KG1 (cell line): ENCODE measurements around the gene SLC17A6.
A peak's percentile ranks its signal among the peaks of the same experiment; 100 is the strongest.

Experiments
- DNase-seq: peaks from one replicate; lab custom pipeline; 2025; lab: John Stamatoyannopoulos, UW

Gene SLC17A6

DNA sequence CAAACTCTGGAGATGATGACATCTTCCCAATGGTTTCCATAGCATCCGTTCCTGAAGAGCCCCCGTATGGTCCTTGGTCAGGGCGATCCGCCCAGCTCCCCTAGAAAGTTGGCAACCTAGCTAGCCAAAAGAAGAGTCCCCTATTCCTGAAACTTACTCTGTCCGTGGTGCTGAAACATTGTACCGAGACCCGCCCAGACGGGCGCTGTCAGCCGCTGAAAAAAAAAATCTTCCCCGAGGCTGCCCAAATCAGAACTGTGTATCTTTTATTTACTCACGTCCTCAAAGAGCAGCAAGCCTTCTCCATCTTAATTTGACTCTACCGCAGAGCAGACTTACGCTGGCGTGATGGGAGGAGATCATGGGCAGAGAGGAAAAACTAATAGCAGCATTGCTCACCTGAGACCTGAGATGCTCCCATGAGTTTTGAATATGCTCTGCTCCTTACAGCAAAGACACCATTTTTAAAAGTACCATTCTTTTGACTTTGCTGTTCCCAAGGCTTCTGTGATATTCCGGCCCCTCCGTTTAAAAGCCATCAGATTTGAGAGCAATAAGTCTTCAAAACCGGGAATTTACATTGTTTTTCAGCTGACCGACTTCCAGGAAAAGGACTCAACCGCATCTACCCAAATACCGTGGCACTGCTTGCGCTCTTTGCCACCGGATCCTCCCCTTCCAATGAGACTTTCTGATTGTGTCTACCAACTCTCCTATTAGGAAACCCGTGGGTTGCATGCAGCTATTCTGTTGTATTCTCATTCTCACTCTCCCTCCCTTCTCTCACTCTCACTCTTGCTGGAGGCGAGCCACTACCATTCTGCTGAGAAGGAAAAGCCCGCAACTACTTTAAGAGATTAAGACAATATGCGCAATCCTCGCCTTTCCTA lies at the start of gene SLC17A6:
TSS of gene SLC17A6 (plus strand) at position 786 of the 890 bp plus-strand sequence. CDS start 153 bp downstream, outside the sequence.
- peak; percentile 26 for DNase-seq

DNA sequence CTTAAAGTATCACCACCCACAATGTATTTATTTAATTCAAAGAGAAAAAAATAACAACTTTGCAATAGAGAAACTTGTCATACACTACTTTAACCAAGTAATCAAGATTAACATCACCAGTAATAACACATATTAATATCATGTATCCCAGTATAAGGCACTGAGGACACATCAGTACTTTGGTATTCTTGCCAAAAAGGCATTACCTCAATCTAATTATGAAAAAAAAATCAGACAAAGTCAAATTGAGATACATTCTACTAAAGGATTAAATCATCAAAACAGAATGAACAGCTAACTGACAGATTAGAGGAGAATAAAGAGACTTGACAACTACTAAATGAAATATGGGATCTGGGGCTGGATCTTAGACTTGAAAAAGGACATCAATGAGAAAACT lies 35.8 kb upstream of the SLC17A6 start:
- DNase-seq, result no peak

DNA sequence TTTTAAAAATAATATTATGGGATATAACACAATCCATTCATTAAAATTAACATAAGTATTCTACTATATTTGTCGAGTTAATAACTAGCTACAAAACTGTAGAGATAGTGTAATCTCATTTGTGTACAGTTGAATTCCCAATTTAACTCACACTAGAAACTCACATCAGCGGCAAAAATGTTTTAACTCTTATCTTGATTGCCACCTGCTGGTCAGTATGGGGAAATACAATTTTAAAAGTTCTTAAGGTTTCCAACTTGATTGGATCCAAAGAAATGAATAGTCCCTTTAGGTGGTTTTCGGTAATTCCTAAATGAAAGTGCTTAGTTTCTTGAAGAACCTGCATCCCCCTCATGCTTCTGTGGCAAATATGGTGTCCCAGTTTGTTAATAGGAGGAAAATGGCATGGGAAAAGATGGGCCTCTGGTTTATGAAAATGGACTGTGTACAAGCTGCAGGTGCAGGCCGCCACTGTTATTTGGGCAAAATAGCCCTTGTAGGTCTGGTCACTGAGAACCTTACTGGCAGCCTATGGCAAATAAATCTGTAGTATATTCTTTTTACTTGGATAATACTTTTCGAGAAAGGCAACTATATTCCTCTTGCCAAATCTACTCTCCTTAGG lies 33.7 kb upstream of the SLC17A6 start:
- no peak for DNase-seq

DNA sequence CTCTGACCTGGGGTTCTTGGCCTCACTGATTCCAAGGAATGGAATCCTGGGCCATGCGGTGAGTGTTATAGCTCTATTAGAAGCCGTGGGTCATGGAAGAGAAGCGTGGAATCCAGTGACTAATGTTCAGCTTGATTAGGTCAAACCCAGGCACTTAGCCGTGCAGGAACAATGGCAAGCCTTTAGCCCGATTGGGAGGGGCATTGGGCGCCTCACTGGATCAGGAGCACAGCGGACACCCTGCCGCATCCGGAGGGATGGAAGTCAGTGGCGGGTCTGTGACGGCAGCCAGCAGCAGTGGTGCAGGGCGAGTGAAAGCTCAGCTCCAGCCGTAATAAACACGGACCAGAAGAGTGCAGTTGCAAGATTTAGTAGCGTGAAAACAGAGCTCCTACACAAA lies 20.5 kb upstream of the SLC17A6 start:
- no peak for DNase-seq

DNA sequence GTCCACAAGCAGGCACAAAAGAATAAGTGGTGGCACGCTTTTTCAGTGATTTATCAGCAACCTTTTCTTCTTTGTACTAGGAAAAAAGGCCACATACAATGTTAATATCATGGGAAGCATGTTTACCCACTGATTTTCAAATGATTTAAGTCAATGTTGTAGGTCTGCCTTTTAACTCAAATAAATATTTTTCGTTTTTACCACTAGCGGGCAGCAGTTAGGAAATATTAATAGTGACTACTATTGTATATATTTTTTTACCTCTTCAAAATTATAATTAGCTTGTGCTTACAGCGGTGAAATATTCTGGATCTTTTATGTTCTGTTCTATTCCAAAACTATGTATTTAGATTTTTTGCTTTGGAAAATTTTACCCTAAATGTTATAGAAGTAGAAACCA lies 6.4 kb upstream of the SLC17A6 start:
- DNase-seq, result no peak

DNA sequence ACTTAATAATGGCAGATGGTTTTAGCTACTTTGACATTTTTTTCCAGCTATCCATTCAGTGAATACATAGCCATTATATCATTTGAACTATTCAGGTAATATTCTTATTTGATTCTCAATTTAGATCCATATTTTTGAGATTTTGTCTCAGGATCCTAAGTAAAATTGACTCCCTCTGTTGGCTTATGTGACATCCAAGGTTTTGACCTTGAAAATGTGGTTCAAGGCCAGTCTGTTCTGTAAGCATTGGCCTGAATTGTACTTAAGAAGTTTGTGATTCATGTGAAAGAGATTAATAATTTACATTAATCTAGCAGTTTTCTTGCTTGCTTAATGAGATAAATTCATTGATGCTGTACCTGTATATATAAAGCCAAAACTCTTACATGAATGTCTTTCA lies 1.6 kb upstream of the SLC17A6 start:
- DNase-seq, result no peak

DNA sequence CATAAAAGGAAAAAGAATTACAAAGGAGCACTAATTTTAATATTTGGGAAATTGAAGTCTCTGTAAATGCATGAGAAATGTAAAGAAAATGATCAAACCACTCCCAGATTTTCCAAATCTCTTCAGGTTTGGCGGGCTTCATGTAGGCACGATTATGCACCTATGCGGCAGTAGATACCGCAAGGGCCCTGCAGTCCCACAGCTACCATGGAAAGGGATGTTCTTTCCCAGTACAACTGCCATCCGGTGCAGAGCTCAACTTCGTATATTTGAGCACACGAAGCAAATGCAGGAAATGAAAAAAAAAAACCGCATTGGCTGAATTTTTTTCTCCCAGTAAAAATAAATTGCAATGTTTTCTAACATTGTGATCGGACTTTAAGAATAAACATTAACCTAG lies 1.4 kb downstream of the SLC17A6 start:
- DNase-seq, result no peak

DNA sequence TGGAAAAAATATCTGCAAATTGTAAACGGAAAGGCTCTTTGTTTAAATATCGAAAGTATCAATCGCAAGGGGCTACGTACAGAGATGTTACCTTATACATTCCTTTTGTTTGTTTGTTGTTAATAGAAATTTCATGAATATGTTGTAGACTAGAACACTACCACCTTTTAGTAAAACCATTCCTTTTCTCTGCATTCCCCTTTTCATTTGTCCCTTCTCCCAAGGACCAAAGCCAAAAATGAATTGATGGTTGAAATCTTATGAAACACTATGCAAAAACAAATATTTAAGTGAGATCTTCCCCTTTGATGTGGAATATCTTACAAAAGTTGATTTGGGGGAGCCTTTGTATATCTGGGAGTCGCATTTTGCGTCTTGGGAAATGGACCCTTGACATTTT lies 2.1 kb downstream of the SLC17A6 start:
- no peak for DNase-seq

DNA sequence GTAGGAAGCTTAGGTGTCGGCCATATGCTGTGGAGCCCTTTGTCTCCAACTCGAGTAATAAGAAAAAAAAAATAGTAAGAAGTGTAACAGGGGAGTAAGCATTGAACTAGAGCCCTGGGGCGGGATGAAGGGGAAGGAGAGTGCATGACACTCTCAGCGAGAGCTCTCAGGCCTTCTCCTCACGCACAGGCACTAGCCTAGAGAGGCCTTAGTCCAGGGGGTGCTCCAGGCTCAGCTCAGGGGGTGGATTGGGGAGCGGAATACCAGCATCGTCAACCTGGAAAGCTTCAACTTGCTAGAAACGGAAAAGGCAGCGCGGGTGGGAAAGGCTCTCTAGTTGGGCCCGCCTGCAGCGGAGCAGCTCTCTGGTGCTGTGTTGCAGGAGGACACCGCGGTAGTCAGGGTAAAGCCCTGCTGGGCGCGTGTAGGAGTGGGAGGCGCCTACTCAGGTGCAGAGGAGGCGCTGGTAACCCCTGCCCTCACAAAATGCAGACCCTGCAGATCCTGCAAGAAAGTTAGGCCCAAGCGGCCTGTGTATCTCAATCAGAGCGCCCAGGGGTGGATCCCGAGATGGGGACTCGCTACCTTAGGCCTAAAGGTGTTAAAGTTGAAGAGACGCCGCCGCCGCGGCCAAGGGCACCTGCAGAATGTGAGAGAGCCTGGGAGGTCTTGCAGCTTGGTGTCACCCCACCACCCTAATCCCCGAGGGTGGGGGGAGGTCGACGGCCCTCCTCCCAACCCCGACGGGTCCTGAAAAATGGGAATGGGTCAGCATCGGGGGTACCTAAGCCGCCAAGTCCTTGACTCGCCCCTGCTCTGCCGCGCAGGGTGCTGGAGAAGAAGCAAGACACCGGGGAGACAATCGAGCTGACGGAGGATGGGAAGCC lies 2.8 kb downstream of the SLC17A6 start:
- DNase-seq, result no peak

DNA sequence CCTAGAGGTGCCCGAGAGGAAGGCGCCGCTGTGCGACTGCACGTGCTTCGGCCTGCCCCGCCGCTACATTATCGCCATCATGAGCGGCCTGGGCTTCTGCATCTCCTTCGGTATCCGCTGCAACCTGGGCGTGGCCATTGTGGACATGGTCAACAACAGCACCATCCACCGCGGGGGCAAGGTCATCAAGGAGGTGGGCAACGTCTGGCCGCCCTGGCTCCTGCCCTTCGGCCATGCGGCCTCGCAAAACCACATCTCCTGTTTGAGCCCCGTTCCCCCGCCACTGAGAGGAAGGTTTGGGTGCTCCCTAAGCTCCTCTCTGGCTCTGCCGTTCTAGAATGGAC lies 3.4 kb downstream of the SLC17A6 start:
- no peak for DNase-seq

DNA sequence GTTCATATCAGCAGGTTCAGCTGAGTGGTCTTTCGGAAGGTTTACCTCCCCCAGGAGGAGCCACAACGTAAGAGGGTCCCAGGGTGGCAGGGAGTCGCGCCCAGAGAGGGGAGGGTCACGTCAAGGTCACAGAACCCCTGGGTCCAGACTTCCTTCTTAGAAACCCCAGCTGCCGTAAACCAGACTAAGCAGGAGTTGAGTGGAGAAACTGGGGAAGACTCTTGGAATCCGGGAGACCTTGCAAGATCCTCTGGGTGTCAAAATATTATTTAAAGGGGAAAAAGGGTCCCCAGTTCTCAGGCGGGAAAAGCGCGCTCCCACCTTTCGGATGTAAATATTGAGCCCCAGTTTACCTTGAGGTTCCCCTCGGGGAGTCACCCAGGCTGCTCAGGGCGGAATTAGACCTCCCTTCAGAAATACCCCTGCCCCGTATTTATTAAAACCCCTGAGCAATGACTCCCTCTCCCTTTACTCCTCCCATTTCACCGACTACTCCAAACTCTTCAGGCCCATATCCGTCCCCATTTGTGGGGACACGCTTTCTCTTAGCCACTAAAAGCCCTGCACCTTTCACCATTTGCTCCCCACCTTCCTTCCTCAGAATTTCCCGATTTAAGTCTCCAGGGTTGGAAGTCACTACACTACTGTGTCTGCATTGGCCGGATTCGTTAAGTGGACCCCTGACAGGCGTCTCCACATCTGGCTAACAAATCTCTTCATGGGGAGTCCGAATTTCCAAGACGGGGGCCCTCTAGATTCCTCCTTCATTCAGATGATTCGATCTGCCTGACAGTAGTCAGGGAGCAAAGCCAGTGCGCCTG lies 4.2 kb downstream of the SLC17A6 start:
- DNase-seq, result no peak

DNA sequence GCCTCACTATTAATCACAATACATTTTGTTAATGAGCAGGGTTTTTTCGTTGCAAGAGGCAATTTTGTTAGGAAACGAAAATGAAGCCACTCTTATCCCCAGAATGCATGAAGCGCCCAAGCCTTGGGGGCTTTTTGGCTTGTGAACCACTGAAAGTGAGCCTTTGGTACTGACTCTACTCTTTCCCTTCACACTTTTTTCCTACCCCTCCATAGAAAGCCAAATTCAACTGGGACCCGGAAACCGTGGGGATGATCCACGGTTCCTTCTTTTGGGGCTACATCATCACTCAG lies 4.8 kb downstream of the SLC17A6 start:
- no peak for DNase-seq

DNA sequence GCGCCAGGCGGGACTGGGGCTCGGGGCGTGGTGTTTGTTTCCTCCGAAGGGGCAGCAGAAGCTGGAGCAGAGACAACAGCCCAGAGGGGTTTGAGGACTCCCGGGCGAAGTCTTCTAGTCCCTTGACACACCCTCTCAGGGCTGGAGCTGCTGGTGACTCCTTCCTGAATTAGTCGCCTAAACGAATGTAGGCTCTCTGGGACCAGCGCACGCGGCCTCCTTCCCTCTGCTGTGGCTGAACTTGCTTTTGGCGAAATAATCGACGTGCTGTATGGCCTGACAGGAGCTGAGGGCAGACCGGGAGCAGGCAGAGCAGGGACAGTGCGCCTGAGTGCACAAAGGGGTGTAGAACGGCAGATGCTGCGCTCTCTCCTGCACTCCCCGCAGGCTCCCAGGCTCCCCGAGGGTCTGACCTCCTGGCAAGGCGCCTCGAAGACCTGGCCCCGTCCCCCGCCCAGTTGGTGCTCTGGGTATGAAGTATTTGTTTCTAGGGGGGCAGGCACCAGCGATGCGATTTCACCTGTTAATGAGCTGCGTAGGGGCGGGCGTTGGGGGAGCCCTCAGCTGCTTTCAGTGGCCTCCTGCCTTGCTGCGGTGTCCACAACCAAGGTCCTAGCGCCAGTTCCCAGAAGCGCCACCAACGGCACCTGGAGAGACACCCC lies 5.3 kb downstream of the SLC17A6 start:
- DNase-seq, result no peak

DNA sequence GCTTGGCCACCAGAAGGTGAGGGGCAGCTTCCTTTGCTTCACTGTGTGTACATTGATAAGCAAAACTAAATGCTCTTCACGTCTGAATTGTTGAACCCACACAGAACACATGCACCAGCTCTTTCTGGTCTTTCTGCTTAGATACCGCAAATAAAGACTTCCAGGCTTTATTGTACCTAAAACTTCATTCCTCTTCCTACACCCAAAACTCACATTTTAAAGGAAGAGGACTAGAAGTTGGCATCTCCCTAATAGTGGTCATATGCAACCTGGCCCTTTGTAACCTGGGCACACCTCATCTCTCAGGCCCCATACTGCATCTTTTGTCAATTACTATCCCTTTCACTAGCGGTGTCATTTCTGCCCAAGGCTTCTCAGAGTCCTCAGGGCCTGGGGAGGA lies 5.9 kb downstream of the SLC17A6 start:
- no peak for DNase-seq

DNA sequence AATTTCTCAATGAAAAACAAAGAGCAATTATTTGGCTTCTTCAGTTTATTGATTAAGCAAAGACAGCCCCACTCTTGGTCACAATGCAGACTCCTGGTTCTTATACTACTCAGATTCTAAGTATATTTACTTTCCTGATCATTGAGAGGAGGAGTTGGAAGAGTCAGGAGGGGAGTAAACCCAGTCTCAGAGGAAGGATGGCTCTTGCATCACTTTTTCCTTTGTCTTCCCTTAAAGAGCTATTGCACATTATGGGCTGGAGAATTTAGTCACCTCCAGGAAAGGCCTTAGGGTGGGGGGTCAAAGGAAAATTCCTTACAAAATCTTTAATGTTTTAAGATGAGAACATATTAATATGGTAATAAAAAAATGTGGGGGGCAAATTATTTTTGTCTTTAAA lies 8.1 kb downstream of the SLC17A6 start:
- no peak for DNase-seq

DNA sequence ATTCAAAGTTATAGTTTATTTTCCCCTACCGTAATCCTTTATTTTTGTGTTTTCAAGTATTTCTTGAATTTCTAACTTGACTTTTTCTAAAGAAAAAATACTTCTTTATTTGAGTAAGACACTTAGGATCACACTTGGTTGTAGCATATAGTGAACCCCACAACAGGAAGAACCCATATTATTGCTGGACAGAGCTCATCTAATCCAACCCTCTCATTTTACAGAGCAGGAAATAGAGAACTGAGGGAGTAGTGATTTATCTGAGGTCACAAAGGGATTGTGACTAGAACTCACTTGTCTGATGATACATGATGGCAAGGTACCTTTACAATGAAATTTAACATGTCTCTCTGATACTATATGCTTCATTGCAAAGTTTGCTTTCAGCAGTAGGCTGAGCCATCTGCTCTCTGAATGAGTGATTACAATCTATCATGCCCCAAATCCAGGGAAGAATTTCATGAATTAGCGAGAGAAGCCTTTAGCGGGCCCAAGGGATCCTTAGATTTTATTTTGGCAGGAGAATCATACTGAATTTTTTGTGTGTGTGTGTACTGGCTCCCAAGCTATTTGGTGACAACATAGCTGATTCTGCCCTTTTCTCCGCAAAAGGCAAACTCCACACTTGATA lies 9.8 kb downstream of the SLC17A6 start:
- DNase-seq, result no peak

DNA sequence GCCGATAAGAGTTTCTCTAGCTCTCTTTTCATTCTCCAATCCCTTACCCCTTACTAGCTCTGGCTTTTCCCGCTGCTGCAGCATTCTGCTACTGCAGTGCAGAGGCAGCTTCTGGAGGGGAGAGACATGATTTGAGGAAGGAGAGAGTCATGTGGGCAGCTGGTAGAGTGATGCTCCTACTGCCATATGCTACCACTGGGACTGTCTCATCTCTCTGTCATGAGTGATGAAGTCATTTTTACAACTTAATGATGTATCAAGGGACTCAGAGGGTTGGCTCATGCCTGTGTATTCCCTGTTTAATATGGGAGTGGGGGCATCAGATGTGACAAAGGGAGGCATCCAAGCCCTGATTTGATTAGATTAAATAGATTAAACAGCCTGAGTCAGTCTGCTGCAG lies 11.3 kb downstream of the SLC17A6 start:
- DNase-seq, result no peak

DNA sequence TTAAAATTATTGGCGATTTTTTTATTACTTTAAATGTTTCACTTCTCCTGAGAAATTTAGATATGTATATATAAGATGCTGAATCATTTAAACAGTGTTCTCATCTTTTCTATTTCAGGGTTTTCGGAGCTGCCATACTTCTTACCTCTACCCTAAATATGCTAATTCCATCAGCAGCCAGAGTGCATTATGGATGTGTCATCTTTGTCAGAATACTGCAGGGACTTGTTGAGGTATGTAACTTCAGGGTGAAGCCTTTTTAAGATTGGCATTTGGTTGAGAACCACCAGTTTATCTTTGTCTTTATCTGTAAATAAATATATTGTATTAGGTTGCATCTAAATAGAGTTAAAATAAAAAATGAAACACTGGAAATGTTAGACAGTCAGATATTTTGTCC lies 21.1 kb downstream of the SLC17A6 start:
- no peak for DNase-seq

DNA sequence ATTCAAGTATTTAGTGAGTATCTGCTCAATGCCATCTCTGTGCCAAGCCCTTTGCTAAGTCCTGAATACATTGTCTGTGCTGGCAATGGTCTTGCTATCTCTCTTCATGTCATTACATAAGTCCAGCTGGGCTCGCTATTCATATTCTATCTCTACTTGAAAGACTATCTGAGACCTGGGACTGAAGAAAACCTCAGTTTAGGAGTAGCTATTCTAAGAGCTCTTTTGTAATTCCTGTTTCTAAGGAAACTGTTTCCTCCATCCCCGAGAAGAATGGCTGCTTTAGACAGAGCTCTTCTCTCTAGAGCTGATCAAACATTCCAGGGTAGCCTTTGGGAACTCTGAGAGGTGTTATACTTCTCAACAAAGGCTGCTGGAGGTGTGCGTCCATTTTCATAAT lies 33.0 kb downstream of the SLC17A6 start:
- DNase-seq, result no peak

DNA sequence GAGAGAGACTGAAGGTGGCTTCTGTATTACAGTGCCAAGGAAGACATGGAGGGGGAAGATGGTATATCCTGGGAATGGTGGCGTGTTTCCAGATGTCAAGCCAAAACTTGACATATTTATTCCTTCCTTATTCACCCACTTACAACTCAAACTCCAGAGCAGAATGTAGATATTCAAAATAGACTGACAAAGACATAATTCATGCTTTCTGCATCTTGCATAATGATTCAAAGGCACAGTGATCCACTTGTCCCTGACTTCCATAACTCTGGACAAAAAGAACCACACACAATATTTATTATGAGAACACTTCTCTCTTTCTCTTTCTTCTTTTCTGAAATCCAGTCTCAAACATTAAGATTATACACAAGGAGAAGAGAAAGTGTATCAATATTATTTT lies 48.9 kb downstream of the SLC17A6 start:
- no peak for DNase-seq
